Endothelial cell of umbilical vein (primary cell): ENCODE data around the gene MYO1E. TPM values are rescaled to one million over a fixed set of nuclear protein-coding genes. Genes with fewer than 3 reads are reported as not detected.

Source experiments
- BruUV-seq: library from RNA; stranded (reverse); fragments of 400-500 nt; replicated peaks from 2 replicates; lab custom pipeline; 2021; lab: Mats Ljungman, UMichigan
- CTCF ChIA-PET: fragments of 300-600, 350-600 bp; sonication (Branson Sonifier 250); formaldehyde crosslinking; loops from one replicate; lab custom pipeline; 2021; ENCODE audit warnings: antibody characterized with exemption, inconsistent platforms; lab: Charles Lee
- POLR2A ChIA-PET: fragments of 300-600, 350-600 bp; sonication (Branson Sonifier 250); formaldehyde crosslinking; loops from one replicate; lab custom pipeline; 2021; ENCODE audit warnings: antibody characterized with exemption, inconsistent platforms; lab: Charles Lee
- DNase-seq: peaks from one replicate; pipeline ENCODE4 v3.0.0-alpha.2; 2011; ENCODE audit warnings: low read depth, low spot score
- FAIRE-seq: peaks from 2 replicates; lab custom pipeline; 2011; peaks lifted over from hg19 to GRCh38; lab: Jason Lieb, UNC
- H2AFZ ChIP-seq: 2 replicates; pipeline ENCODE4 v1.6.0; 2012; ENCODE audit warnings: low read depth, low read length, control low read depth, inconsistent platforms
- H3K27ac ChIP-seq: 2 replicates; pipeline ENCODE4 v1.5.1; 2011; ENCODE audit warnings: low read depth, mild to moderate bottlenecking, control low read depth, low read length, moderate library complexity; ENCODE audit not compliant: insufficient read depth
- H3K27me3 ChIP-seq, 2 experiments: 2 replicates each; pipeline versions ENCODE4 v1.6.0 to v1.6.1; 2011; ENCODE audit warnings: low read length in 2 of 2, mixed read lengths in 1 of 2; ENCODE audit not compliant: control insufficient read depth in 2 of 2, insufficient read depth in 2 of 2
- H3K36me3 ChIP-seq, 2 experiments: 2 replicates in 1 of 2; 3 replicates in 1 of 2; pipeline ENCODE4 v1.5.1; 2011; ENCODE audit warnings: low read length in 2 of 2, mild to moderate bottlenecking in 1 of 2, moderate library complexity in 1 of 2; ENCODE audit not compliant: control insufficient read depth in 2 of 2, insufficient read depth in 2 of 2; ENCODE audit errors: extremely low read depth in 1 of 2
- H3K4me1 ChIP-seq: 3 replicates; pipeline ENCODE4 v1.5.1; 2011; ENCODE audit warnings: mild to moderate bottlenecking, low read length; ENCODE audit not compliant: control insufficient read depth, insufficient read depth; ENCODE audit errors: extremely low read depth
- H3K4me2 ChIP-seq: 2 replicates; pipeline ENCODE4 v1.6.1; 2011; ENCODE audit warnings: low read length, control low read depth, mixed read lengths; ENCODE audit not compliant: insufficient read depth
- H3K4me3 ChIP-seq, 3 experiments: fragments of 200-600 bp in 1 of 3; sonication (generic), shearing (Covaris generic) in 1 of 3; replicated peaks in 1 of 3; 2 replicates each; pipeline ENCODE4 v1.5.1; 2011 to 2016; ENCODE audit warnings: control low read depth in 3 of 3, low read length in 3 of 3, mild to moderate bottlenecking in 2 of 3, inconsistent platforms in 1 of 3, low read depth in 1 of 3, moderate library complexity in 1 of 3; ENCODE audit not compliant: insufficient read depth in 1 of 3
- H3K79me2 ChIP-seq: 2 replicates; pipeline ENCODE4 v1.6.0; 2012; ENCODE audit warnings: low read length, inconsistent platforms; ENCODE audit not compliant: control insufficient read depth, insufficient read depth
- H3K9ac ChIP-seq: replicated peaks from 2 replicates; pipeline ENCODE3; 2011; ENCODE audit warnings: low read length, control low read depth; ENCODE audit not compliant: insufficient read depth; ENCODE audit errors: extremely low read depth
- H3K9me1 ChIP-seq: replicated peaks from 3 replicates; pipeline ENCODE4 v1.6.0; 2011; ENCODE audit warnings: mild to moderate bottlenecking, low read length; ENCODE audit not compliant: control insufficient read depth, insufficient read depth; ENCODE audit errors: extremely low read depth
- H3K9me3 ChIP-seq: replicated peaks from 2 replicates; pipeline ENCODE4 v1.5.1; 2012; ENCODE audit warnings: low read length, inconsistent platforms; ENCODE audit not compliant: control insufficient read depth, insufficient read depth
- H4K20me1 ChIP-seq: replicated peaks from 2 replicates; pipeline ENCODE3; 2011; ENCODE audit warnings: mild to moderate bottlenecking, low read length; ENCODE audit not compliant: control insufficient read depth, insufficient read depth; ENCODE audit errors: extremely low read depth
- CTCF ChIP-seq, 2 donors: IDR thresholded peaks; 1 replicate in 1 of 2; 2 replicates in 1 of 2; pipeline ENCODE4 v1.5.1; 2011; ENCODE audit warnings: low read length in 2 of 2, mild to moderate bottlenecking in 2 of 2, moderate library complexity in 2 of 2, control low read depth in 1 of 2, inconsistent platforms in 1 of 2, low read depth in 1 of 2; ENCODE audit not compliant: insufficient read depth in 1 of 2; ENCODE audit errors: extremely low read depth in 1 of 2
- EZH2 ChIP-seq: IDR thresholded peaks from 2 replicates; pipeline ENCODE4 v1.6.1; 2012; ENCODE audit warnings: borderline replicate concordance, low read depth, mild to moderate bottlenecking, moderate library complexity, low read length, inconsistent platforms; ENCODE audit not compliant: severe bottlenecking
- FOS ChIP-seq: IDR thresholded peaks from 2 replicates; pipeline ENCODE4 v1.6.1; 2011; ENCODE audit warnings: mild to moderate bottlenecking, low read length, moderate library complexity, borderline replicate concordance; ENCODE audit not compliant: insufficient read depth
- GATA2 ChIP-seq: IDR thresholded peaks from 2 replicates; pipeline ENCODE4 v1.7.0; 2011; ENCODE audit warnings: low read depth, mild to moderate bottlenecking, moderate library complexity, mixed read lengths, low read length; ENCODE audit not compliant: insufficient read length, insufficient read depth
- JUN ChIP-seq: IDR thresholded peaks from 2 replicates; pipeline ENCODE4 v1.6.1; 2011; ENCODE audit warnings: borderline replicate concordance, low read depth; ENCODE audit not compliant: insufficient read length, insufficient read depth
- MYC ChIP-seq: IDR thresholded peaks from one replicate; pipeline ENCODE4 v1.6.1; 2011; ENCODE audit warnings: mild to moderate bottlenecking, low read depth, low read length
- POLR2A ChIP-seq: IDR thresholded peaks from 2 replicates; pipeline ENCODE4 v1.6.1; 2012; ENCODE audit warnings: low read depth, mild to moderate bottlenecking, control low read depth, low read length
- POLR2AphosphoS5 ChIP-seq: IDR thresholded peaks from 2 replicates; pipeline ENCODE4 v1.6.1; 2012; ENCODE audit warnings: low read depth, mild to moderate bottlenecking, control low read depth, low read length, moderate library complexity; ENCODE audit not compliant: insufficient read depth
- dilution Hi-C: fragments of 300-500 bp; cut with MboI; formaldehyde crosslinking; loops from one replicate; pipeline ENCODE4 v1.15.0; 2019; ENCODE audit warnings: low sequenced_read_pairs; ENCODE audit not compliant: extremely low pct_ligation_motif_present
- intact Hi-C: fragments of 100-400 bp; cut with micrococcal nuclease; formaldehyde crosslinking; loops from one replicate; pipeline ENCODE4 v1.10.0; 2022
- polyA plus RNA-seq, 4 experiments: library from polyadenylated mRNA; depleted of rRNA in 3 of 4; stranded (reverse) in 3 of 4; unstranded in 1 of 4; fragments of >200 nt; gene quantifications; 2 replicates each; pipeline versions ENCODE4 v1.2.1 to v1.2.3, GENCODE V29; 2011 to 2012; ENCODE audit warnings: missing spikeins in 1 of 4
- total RNA-seq: library from RNA; stranded (reverse); gene quantifications from 2 replicates; pipeline ENCODE4 v1.2.3, GENCODE V29; 2021
- TF ChIP-seq, protein P1 (sequence below): IDR thresholded peaks from 2 replicates; pipeline ENCODE4 v1.6.1; 2011; ENCODE audit not compliant: insufficient read depth, insufficient read length

Gene MYO1E
- total and polyA plus RNA-seq, 2 donors (not counting 3 experiments of a cell fraction or from before 2014, with no cell fraction given) = 31.6 to 218 TPM

DNA sequence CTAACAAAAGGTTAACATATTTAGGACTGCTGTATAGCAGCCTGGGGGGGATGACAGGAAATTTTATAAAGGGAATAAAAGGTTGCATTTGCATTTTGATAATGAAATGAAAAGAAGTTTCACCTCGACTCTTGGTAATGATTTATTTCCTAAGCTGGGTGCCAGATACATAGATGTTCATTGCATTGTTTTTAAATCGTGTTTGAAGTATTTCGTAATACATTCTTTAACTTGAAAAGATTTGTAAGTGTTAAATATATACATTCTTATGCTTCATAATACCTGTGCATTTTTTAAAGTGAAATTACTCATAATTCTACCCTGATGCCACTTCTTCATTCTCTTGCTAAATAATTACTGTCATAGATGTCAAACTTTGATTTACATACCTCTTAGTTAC is 143.2 kb downstream of the MYO1E start:
- CTCF ChIA-PET = interaction anchor here (1.6 kb wide), 1 partner anchor 25 kb away, joined by 4 read pairs; no protein-coding TSS in a partner anchor
- H3K27me3 ChIP-seq = no peaks in the 10 kb centered on the region
- H3K4me1 ChIP-seq = peaks cover 32% of the 10 kb centered on the region
- no peaks in the 10 kb centered on the region for H4K20me1 ChIP-seq
- intact Hi-C loops = no loop called here
- peaks cover 2 to 7% of the 10 kb centered on the region in 2 experiments for H3K36me3 ChIP-seq
- peaks cover 2% of the 10 kb centered on the region for H3K79me2 ChIP-seq
- H3K9me3 ChIP-seq = no peaks in the 10 kb centered on the region
- no peak for TF ChIP-seq POLR2AphosphoS5
- TF ChIP-seq, protein P1, sequence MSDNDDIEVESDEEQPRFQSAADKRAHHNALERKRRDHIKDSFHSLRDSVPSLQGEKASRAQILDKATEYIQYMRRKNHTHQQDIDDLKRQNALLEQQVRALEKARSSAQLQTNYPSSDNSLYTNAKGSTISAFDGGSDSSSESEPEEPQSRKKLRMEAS = no peak
- TF ChIP-seq FOS = no peak
- TF ChIP-seq JUN = no peak
- no peak for TF ChIP-seq MYC
- no peak for TF ChIP-seq POLR2A
- no peak for TF ChIP-seq GATA2
- no peak for TF ChIP-seq CTCF (IDR thresholded peaks at IDR 0.05; ENCODE audit: extremely low read depth in 1 of 2, insufficient read depth in 1 of 2, low read depth in 1 of 2, low read length in 2 of 2)
- TF ChIP-seq EZH2 = no peak
- no peak overlapping the region for H3K27ac ChIP-seq
- dilution Hi-C loops = no loop called here
- POLR2A ChIA-PET = no interaction called here
- H3K9ac ChIP-seq = no peak overlapping the region
- H3K4me3 ChIP-seq = no peak overlapping the region
- no peak for DNase-seq
- FAIRE-seq = no peak
- no peaks in the 10 kb centered on the region for H3K9me1 ChIP-seq
- no peak overlapping the region for H2AFZ ChIP-seq
- no TSS peak for BruUV-seq
- no peak overlapping the region for H3K4me2 ChIP-seq
